PC-9 (cell line): ENCODE measurements around the gene CD27. TPM values are rescaled to one million over a fixed set of nuclear protein-coding genes. Genes with fewer than 3 reads are reported as not detected.
"Not testable (repeated sequence)": the region's sequence is repeated elsewhere in the genome, so short reads cannot be mapped to it uniquely, and the experiment has no call there.

Experiments
- BruUV-seq: library from RNA; stranded (reverse); fragments of 400-500 nt; replicated peaks from 2 replicates; lab custom pipeline; 2021; lab: Mats Ljungman, UMichigan
- CTCF ChIA-PET: fragments of 300-600 bp; sonication (Branson Sonifier 250); formaldehyde crosslinking; loops from one replicate; lab custom pipeline; 2022; ENCODE audit warnings: antibody characterized with exemption; lab: Charles Lee
- POLR2A ChIA-PET: fragments of 300-600 bp; sonication (Branson Sonifier 250); formaldehyde crosslinking; loops from one replicate; lab custom pipeline; 2022; ENCODE audit warnings: antibody characterized with exemption; ENCODE audit not compliant: unreplicated experiment; lab: Charles Lee
- DNase-seq, 2 experiments: peaks; one replicate each; pipeline versions ENCODE4 v3.0.0 to v3.0.0-alpha.2; 2015 to 2022; ENCODE audit warnings: mixed read lengths in 1 of 2
- H2AFZ ChIP-seq: fragments of 200-600 bp; sonication (generic); 2 replicates; pipeline ENCODE4 v1.8.1; 2017; ENCODE audit warnings: antibody characterized with exemption
- H3F3A ChIP-seq: fragments of 200-600 bp; sonication (generic); 2 replicates; pipeline ENCODE4 v1.8.1; 2017; ENCODE audit warnings: antibody characterized with exemption, mild to moderate bottlenecking, low read depth; ENCODE audit not compliant: insufficient read depth
- H3K27ac ChIP-seq: fragments of 200-600 bp; sonication (generic); 2 replicates; pipeline ENCODE4 v1.6.1; 2016; ENCODE audit warnings: mixed run types
- H3K27me3 ChIP-seq: fragments of 200-600 bp; sonication (generic); 2 replicates; pipeline ENCODE4 v1.6.1; 2016; ENCODE audit warnings: low read depth, mixed run types; ENCODE audit not compliant: insufficient read depth
- H3K36me3 ChIP-seq: fragments of 200-600 bp; sonication (generic); 2 replicates; pipeline ENCODE4 v1.6.1; 2016; ENCODE audit warnings: low read depth, mixed run types
- H3K4me1 ChIP-seq: fragments of 200-600 bp; sonication (generic); replicated peaks from 2 replicates; pipeline ENCODE4 v1.6.1; 2016; ENCODE audit warnings: mixed run types; ENCODE audit not compliant: insufficient read depth
- H3K4me2 ChIP-seq: fragments of 200-600 bp; sonication (generic); 2 replicates; pipeline ENCODE4 v1.6.1; 2017; ENCODE audit warnings: mixed run types
- H3K4me3 ChIP-seq: fragments of 200-600 bp; sonication (generic); 2 replicates; pipeline ENCODE4 v1.6.1; 2016; ENCODE audit warnings: mixed run types
- H3K79me2 ChIP-seq: fragments of 200-600 bp; sonication (generic); 2 replicates; pipeline ENCODE4 v1.6.1; 2017; ENCODE audit warnings: low read depth, mixed run types
- H3K9me2 ChIP-seq: fragments of 200-600 bp; sonication (generic); 2 replicates; pipeline ENCODE4 v1.8.1; 2017; ENCODE audit warnings: mild to moderate bottlenecking; ENCODE audit not compliant: insufficient read depth
- H3K9me3 ChIP-seq: fragments of 200-600 bp; sonication (generic); 2 replicates; pipeline ENCODE4 v1.8.1; 2016; ENCODE audit warnings: low read depth; ENCODE audit not compliant: insufficient read depth
- H4K20me1 ChIP-seq: fragments of 200-600 bp; sonication (generic); 2 replicates; pipeline ENCODE4 v1.8.1; 2017; ENCODE audit not compliant: insufficient read depth
- CTCF ChIP-seq: fragments of 200-600 bp; sonication (generic); conservative IDR thresholded peaks from 2 replicates; pipeline ENCODE4 v1.6.1; 2017; ENCODE audit warnings: mixed run types, antibody characterized with exemption, mild to moderate bottlenecking, moderate library complexity
- EZH2 ChIP-seq: fragments of 200-600 bp; sonication (generic); IDR thresholded peaks from 2 replicates; pipeline ENCODE4 v1.8.0; 2017; ENCODE audit warnings: antibody characterized with exemption, low read depth
- intact Hi-C: fragments of 100-400 bp; cut with micrococcal nuclease; formaldehyde crosslinking; loops from one replicate; pipeline ENCODE4 v1.10.0; 2022; ENCODE audit not compliant: unreplicated experiment
- total RNA-seq: library from RNA; stranded (reverse); gene quantifications from 2 replicates; pipeline ENCODE4 v1.2.3, GENCODE V29; 2021

CD27 gene
- total RNA-seq, 1 experiment from 2014 or later: not detected

- Histone ChIP-seq H3K9me2 (no peaks in the 10 kb centered on the region), H3K27me3 (no peaks in the 10 kb centered on the region), H3K9me3 (no peaks in the 10 kb centered on the region), H3F3A (peaks cover 8% of the 10 kb centered on the region; the same call in 1 of the 2 replicates), H3K4me2 (no peak overlapping the region), H4K20me1 (no peaks in the 10 kb centered on the region), H3K4me3 (no peak overlapping the region), H3K36me3 (peaks cover 5% of the 10 kb centered on the region), H3K4me1 (peaks cover 9% of the 10 kb centered on the region; the same call in 1 of the 2 replicates), H3K79me2 (peaks cover 16% of the 10 kb centered on the region), H2AFZ (no peak overlapping the region), H3K27ac (no peak overlapping the region)
- no peak for DNase-seq
- intact Hi-C loops: no loop called here
- ChIA-PET CTCF (interaction anchor here (0.6 to 0.7 kb wide), 2 partner anchors 8 to 498 kb away, joined by 3 to 4 read pairs; no protein-coding TSS in a partner anchor), POLR2A (interaction anchor here (0.6 kb wide), 3 partner anchors 17 to 1641 kb away, joined by 5 to 19 read pairs (median 13); no protein-coding TSS in a partner anchor)
- TF ChIP-seq EZH2 (no peak), CTCF (no peak)
- BruUV-seq: no TSS peak
Observed at GRCh38 chr12:6488240-6488639, 43.5 kb downstream of the CD27 start.

- Histone ChIP-seq H3K79me2 (peaks cover 19% of the 10 kb centered on the region), H3K4me1 (peaks cover 9% of the 10 kb centered on the region; the same call in 1 of the 2 replicates), H3K4me3 (no peak overlapping the region), H3K27ac (no peak overlapping the region), H3K4me2 (no peak overlapping the region), H3K9me2 (no peaks in the 10 kb centered on the region), H3K9me3 (no peaks in the 10 kb centered on the region), H3K27me3 (no peaks in the 10 kb centered on the region), H3F3A (peaks cover 14% of the 10 kb centered on the region; the same call in 1 of the 2 replicates), H2AFZ (no peak overlapping the region), H3K36me3 (peaks cover 5% of the 10 kb centered on the region), H4K20me1 (no peaks in the 10 kb centered on the region)
- ChIA-PET CTCF (no interaction called here), POLR2A (interaction anchor here (0.6 kb wide), 2 partner anchors 63 to 641 kb away, joined by 3 to 5 read pairs; no protein-coding TSS in a partner anchor)
- DNase-seq: no peak
- intact Hi-C loops: no loop called here
- TF ChIP-seq CTCF: no peak
- TF ChIP-seq EZH2: no peak
- no TSS peak for BruUV-seq
Observed at GRCh38 chr12:6489449-6489848, 44.7 kb downstream of the CD27 start.

GRCh38 chr12:6490673-6491072 lies 45.9 kb downstream of the CD27 start:
- H4K20me1 ChIP-seq, H3K27ac ChIP-seq, BruUV-seq, H3K9me3 ChIP-seq, H2AFZ ChIP-seq, H3K4me3 ChIP-seq, H3K9me2 ChIP-seq, DNase-seq, H3K27me3 ChIP-seq, POLR2A ChIA-PET, H3K4me2 ChIP-seq, CTCF ChIA-PET: not testable (repeated sequence)
- peaks cover 31% of the 10 kb centered on the region for H3K79me2 ChIP-seq
- peaks cover 21% of the 10 kb centered on the region for H3K4me1 ChIP-seq
- H3K36me3 ChIP-seq: peaks cover 12% of the 10 kb centered on the region
- intact Hi-C loops: loop anchor here (5.0 kb wide), 1 partner anchor 113 kb away; the partner anchor contains the start of gene SCNN1A
- peaks cover 18% of the 10 kb centered on the region; the same call in 1 of the 2 replicates for H3F3A ChIP-seq
